Esophagus (tissue), 2 donors: ENCODE measurements around the gene PHACTR2. TPM values are rescaled to one million over a fixed set of nuclear protein-coding genes. Genes with fewer than 3 reads are reported as not detected.
"Not testable (repeated sequence)": the region's sequence is repeated elsewhere in the genome, so short reads cannot be mapped to it uniquely, and the experiment has no call there.

Experiments used
- H3K27ac ChIP-seq, 2 donors: one replicate each; pipeline ENCODE4 v1.5.1; 2013; ENCODE audit warnings: low read depth in 2 of 2, mild to moderate bottlenecking in 2 of 2, inconsistent platforms in 1 of 2, low read length in 1 of 2, moderate library complexity in 1 of 2
- H3K27me3 ChIP-seq, 2 donors: one replicate each; pipeline ENCODE4 v1.6.1; 2013; ENCODE audit warnings: low read length in 2 of 2, control low read depth in 1 of 2, mild to moderate bottlenecking in 1 of 2; ENCODE audit not compliant: insufficient read depth in 2 of 2, control insufficient read depth in 1 of 2
- H3K36me3 ChIP-seq, 2 donors: one replicate each; pipeline ENCODE4 v1.6.1; 2013; ENCODE audit warnings: low read length in 1 of 2; ENCODE audit not compliant: control insufficient read depth in 2 of 2, insufficient read depth in 2 of 2
- H3K4me1 ChIP-seq, 2 donors: one replicate each; pipeline ENCODE4 v1.6.1; 2013; ENCODE audit warnings: low read length in 1 of 2; ENCODE audit not compliant: control insufficient read depth in 2 of 2, insufficient read depth in 2 of 2
- H3K4me3 ChIP-seq, 2 donors: one replicate each; pipeline ENCODE4 v1.5.1; 2013; ENCODE audit warnings: low read length in 2 of 2, mild to moderate bottlenecking in 2 of 2, low read depth in 1 of 2, moderate library complexity in 1 of 2
- H3K9me3 ChIP-seq, 2 donors: one replicate each; pipeline ENCODE4 v1.6.1; 2013; ENCODE audit warnings: mild to moderate bottlenecking in 2 of 2, low read depth in 1 of 2, low read length in 1 of 2, moderate library complexity in 1 of 2; ENCODE audit not compliant: control insufficient read depth in 2 of 2, insufficient read depth in 1 of 2
- WGBS, 2 donors: extraction: QIAGEN DNeasy Blood & Tissue Kit; methylation state at CpG; one replicate each; pipeline ENCODE4 v1.1.7; 2013; 5-methylcytosine and 5-hydroxymethylcytosine counted together
- polyA plus RNA-seq, 2 donors: library from polyadenylated mRNA; stranded (reverse); fragments of 200-250 nt; gene quantifications; one replicate each; pipeline ENCODE4 v1.2.3, GENCODE V29; 2013
- donor health status: healthy with polysubstance abuse.
- donor health status: Bipolar disorder and iron deficiency.

Gene PHACTR2
- polyA plus RNA-seq, 2 donors = 12.3 to 13.2 TPM

DNA sequence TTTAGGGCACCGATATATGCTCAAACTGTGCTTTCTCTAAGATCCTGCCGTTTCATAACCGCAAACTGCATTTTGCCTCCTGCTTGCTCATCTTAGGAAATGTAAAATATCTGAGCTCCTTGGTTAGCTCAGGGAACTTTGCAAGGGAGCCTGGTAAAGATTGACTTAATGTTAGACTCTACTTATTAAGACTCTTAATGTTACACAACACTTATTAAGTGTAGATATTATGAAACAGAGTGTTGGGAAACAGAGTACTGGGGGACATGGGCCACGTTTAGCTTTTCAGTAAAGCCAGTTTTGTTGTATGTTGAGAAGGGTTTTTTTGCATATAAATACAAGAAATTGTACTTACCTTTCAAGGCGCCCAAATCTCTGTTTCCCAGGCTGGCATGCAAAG, 167.3 kb downstream of the PHACTR2 start:
- H3K36me3 ChIP-seq = peaks cover 9% of the 10 kb centered on the region in 2 donors
- WGBS, 2 donors = 88 to 89% methylated on average over 5 of the region's 5 CpGs
- H3K27me3 ChIP-seq = no peaks in the 10 kb centered on the region
- H3K4me1 ChIP-seq = no peaks in the 10 kb centered on the region
- no peaks in the 10 kb centered on the region for H3K9me3 ChIP-seq
- H3K4me3 ChIP-seq = no peak overlapping the region
- no peak overlapping the region for H3K27ac ChIP-seq

DNA sequence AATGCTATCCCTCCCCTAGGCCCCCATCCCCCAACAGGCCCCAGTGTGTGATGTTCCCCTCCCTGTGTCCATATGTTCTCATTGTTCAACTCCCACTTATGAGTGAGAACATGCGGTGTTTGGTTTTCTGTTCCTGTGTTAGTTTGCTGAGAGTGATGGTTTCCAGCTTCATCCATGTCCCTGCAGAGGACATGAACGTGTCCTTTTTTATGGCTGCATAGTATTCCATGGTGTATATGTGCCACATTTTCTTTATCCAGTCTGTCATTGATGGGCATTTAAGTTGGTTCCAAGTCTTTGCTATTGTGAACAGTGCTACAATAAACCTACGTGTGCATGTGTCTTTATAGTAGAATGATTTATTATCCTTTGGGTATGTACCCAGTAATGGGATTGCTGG, 173.9 kb downstream of the PHACTR2 start:
- H3K27ac ChIP-seq, H3K4me1 ChIP-seq, H3K4me3 ChIP-seq, H3K27me3 ChIP-seq, H3K9me3 ChIP-seq: not testable (repeated sequence)
- H3K36me3 ChIP-seq = peaks cover 3 to 15% of the 10 kb centered on the region in 2 donors
- WGBS, 2 donors = 90 to 98% methylated on average over 3 of the region's 3 CpGs

DNA sequence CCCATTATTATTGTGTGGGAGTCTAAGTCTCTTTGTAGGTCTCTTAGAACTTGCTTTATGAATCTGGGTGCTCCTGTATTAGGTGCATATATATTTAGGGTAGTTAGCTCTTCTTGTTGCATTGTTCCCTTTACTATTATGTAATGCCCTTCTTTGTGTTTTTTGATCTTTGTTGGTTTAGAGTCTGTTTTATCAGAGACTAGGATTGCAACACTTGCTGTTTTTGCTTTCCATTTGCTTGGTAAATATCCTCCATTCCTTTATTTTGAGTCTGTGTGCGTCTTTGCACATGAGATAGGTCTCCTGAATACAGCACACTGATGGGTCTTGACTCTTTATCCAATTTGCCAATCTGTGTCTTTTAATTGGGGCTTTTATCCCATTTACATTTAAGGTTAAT, 177.3 kb downstream of the PHACTR2 start:
- H3K4me3 ChIP-seq, H3K27ac ChIP-seq, H3K4me1 ChIP-seq, H3K9me3 ChIP-seq, H3K27me3 ChIP-seq: not testable (repeated sequence)
- WGBS, 2 donors = 100% methylated on average over 1 of the region's 1 CpG
- peaks cover 10 to 11% of the 10 kb centered on the region in 2 donors for H3K36me3 ChIP-seq

DNA sequence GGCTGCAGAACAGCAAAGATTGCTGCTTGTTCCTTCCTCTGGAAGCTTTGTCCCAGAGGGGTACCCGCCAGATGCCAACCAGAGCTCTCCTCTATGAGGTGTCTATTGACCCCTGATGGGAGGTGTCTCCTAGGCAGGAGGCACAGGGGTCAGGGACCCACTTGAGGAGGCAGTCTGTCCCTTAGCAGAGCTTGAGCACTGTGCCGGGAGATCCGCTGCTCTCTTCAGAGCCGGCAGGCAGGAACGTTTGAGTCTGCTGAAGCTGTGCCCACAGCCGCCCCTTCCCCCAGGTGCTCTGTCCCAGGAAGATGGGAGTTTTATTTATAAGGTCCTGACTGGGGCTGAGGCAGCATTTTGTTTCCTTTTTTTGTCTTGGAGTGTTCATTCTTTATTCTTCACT, 179.0 kb downstream of the PHACTR2 start:
- not testable (repeated sequence) for H3K27ac ChIP-seq, H3K4me3 ChIP-seq, H3K4me1 ChIP-seq, H3K27me3 ChIP-seq, H3K9me3 ChIP-seq
- 90 to 96% methylated on average over 6 of the region's 6 CpGs for WGBS, 2 donors
- peaks cover 8 to 10% of the 10 kb centered on the region in 2 donors for H3K36me3 ChIP-seq

DNA sequence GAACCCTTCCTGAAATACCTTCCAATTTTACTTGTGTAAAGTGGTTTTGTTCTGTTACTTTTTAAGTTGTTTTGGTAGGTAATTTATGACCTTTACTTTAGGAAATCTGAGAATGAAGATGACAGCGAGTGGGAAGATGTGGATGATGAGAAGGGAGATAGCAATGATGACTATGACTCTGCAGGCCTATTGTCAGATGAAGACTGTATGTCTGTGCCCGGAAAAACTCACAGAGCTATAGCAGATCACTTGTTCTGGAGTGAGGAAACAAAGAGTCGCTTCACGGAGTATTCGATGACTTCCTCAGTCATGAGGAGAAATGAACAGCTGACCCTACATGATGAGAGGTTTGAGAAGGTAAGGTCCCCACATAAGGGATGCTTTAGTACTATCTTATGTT, 179.9 kb downstream of the PHACTR2 start:
- 95 to 97% methylated on average over 5 of the region's 5 CpGs for WGBS, 2 donors

DNA sequence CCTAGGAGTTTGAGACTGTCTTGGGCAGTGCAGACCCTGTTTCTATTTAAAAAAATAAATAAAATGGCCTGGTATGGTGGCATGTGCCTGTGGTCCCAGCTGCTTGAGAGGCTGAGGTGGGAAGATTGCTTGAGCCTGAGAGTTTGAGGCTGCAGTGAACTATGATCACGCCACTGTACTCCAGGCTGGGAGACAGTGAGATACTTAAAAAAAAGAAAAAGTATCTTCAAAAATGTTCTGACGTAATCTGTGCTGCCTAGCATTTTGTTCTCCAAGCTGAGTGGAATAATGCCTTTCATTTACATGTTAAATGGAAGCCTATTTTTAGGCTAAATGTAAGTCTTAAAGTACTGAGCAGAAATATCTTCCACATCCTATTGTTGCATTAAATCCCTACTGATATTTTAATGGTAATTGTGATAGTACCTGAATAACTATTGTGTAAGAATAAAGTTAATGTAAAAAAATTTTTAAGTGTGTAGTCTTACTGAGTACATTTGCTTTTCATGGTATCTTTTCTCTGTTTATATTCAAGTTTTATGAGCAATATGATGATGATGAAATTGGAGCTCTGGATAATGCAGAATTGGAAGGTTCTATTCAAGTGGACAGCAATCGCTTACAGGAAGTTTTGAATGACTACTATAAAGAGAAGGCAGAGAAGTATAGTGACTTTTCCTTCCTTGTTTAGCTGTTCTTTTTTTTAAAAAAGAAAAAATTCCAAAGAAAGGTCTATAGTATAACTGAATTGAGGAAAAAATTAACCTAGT, 182.3 kb downstream of the PHACTR2 start:
- WGBS, 2 donors = 97% methylated on average over 3 of the region's 3 CpGs
- Histone ChIP-seq H3K36me3 (peaks cover 8 to 10% of the 10 kb centered on the region in 2 donors), H3K4me3 (no peak overlapping the region), H3K27ac (no peak overlapping the region), H3K9me3 (no peaks in the 10 kb centered on the region), H3K4me1 (no peaks in the 10 kb centered on the region), H3K27me3 (no peaks in the 10 kb centered on the region)

More for the DNA sequence above, 179.9 kb downstream of the PHACTR2 start:
- Histone ChIP-seq H3K4me3 (no peak overlapping the region), H3K27me3 (no peaks in the 10 kb centered on the region), H3K9me3 (no peaks in the 10 kb centered on the region), H3K36me3 (peaks cover 8 to 10% of the 10 kb centered on the region in 2 donors), H3K4me1 (no peaks in the 10 kb centered on the region), H3K27ac (no peak overlapping the region)

DNA sequence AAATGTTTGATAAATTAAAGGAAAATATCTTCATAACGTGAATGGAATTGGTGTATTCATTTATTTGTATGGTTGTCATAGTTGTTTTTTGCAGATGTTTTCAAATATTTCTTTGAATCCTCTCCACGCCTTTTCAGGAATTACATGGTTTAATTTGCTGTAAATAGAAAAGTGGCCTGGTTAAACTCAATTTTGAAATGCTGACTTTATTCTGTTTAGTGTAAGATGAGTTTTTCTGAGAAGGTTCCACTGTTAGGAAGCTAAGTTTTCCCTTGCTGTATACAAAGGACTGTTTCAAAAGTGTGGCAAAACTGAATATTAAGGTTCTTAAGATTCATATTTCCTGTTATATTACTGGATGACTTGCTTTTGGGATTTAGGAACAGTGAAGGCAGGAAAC, 186.0 kb downstream of the PHACTR2 start:
- H3K9me3 ChIP-seq = no peaks in the 10 kb centered on the region
- 78 to 81% methylated on average over 2 of the region's 2 CpGs for WGBS, 2 donors
- H3K27me3 ChIP-seq = no peaks in the 10 kb centered on the region
- no peaks in the 10 kb centered on the region for H3K4me1 ChIP-seq
- H3K27ac ChIP-seq = no peak overlapping the region
- no peak overlapping the region for H3K4me3 ChIP-seq
- H3K36me3 ChIP-seq = peaks cover 3% of the 10 kb centered on the region in 2 donors

DNA sequence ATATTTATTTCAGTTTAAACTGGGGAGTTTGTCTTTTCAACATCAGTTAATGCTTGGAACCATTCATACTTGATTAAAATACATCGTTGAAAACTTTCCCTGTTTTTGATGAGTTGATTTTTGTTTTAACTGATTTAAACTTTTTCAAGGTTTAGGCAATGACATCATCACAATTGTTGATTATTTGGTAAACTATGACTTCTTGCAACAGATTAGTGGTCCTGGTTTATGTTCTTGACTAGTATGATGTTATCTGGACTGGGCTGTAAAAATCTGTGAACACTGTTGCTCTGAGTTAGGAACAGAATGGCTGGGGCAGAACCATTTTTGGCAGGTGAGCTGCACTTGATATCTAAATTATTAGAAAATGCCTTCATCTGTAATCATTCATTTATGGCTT, 186.5 kb downstream of the PHACTR2 start, which contains the start of gene ZC2HC1B:
Gene ZC2HC1B (plus strand): TSS at position 241 of the 400 bp plus-strand sequence. CDS start 66 bp downstream, at position 307.
- 85 to 86% methylated on average over 1 of the region's 1 CpG for WGBS, 2 donors
- Histone ChIP-seq H3K27ac (no peak within 1 kb of the TSS), H3K4me3 (no peak within 1 kb of the TSS), H3K4me1 (no peaks in the 10 kb centered on the region), H3K27me3 (no peaks in the 10 kb centered on the region), H3K36me3 (peaks cover 3% of the 10 kb centered on the region in 2 donors), H3K9me3 (no peaks in the 10 kb centered on the region)

DNA sequence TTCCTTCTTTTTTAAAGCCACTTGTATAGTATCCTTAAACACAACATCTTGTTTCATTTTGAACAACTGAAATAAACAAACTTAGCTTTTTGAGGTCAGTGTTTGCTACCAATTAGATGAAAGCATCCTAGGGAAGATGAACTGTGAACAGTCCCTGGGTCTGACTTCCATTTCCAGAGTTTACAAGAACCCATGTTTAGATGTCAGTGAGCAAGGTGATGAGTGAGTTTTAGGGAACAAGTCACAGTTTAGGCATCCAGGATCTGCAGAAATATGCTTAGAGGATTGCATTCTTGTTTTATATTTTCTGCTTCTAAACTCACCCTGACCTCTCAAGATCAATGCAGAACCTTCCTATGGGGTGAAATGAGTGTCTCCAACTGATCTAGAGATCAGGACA, 189.5 kb downstream of the PHACTR2 start:
- peaks cover 3% of the 10 kb centered on the region in 2 donors for H3K36me3 ChIP-seq
- no peaks in the 10 kb centered on the region for H3K4me1 ChIP-seq
- H3K27me3 ChIP-seq = no peaks in the 10 kb centered on the region
- no peak overlapping the region for H3K27ac ChIP-seq
- H3K9me3 ChIP-seq = no peaks in the 10 kb centered on the region
- no peak overlapping the region for H3K4me3 ChIP-seq

DNA sequence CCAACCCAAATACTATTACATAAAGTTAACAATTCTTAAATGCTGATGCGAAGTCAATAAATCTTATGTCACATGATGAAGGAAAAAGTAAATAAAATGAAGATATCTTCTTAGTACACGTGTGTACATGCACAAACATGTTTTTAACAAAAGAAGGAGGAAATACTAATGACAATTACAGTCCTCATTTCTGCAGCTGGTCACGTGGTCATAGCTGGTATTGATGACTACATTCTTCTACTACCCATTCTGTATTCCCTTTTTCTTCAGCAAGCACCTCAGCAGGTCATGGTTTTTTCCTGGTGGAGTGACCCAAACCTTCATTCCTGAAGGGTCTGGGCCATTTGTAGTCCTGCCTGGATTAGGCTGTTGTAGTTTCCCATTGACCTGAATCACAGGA, 191.0 kb downstream of the PHACTR2 start:
- H3K36me3 ChIP-seq, H3K4me3 ChIP-seq, H3K9me3 ChIP-seq, H3K27ac ChIP-seq, H3K4me1 ChIP-seq, H3K27me3 ChIP-seq: not testable (repeated sequence)
- 81 to 86% methylated on average over 3 of the region's 3 CpGs for WGBS, 2 donors
